Measurements from ENCODE around the gene IL21R.

The IL21R gene

GRCh38 chr16:27361987-27362386, 40.0 kb upstream of the IL21R start:
- H4K20me1 ChIP-seq (ENCODE audit: control insufficient read depth, insufficient read depth, low read depth, low read length) = peaks cover 6% of the 10 kb centered on the region; the same call in 1 of the 2 replicates
- no peaks in the 10 kb centered on the region for H3K9me3 ChIP-seq (ENCODE audit: control insufficient read depth, insufficient read depth, low read length)
- no peak overlapping the region for H3K27ac ChIP-seq (ENCODE audit: low read depth, low read length)
- H3K9me2 ChIP-seq (replicated peaks; ENCODE audit: control insufficient read depth, low read length) = no peaks in the 10 kb centered on the region
- H3K27me3 ChIP-seq (ENCODE audit: control insufficient read depth, low read length) = peaks cover 3% of the 10 kb centered on the region; the same call in 1 of the 2 replicates
- H3K36me3 ChIP-seq (ENCODE audit: control insufficient read depth, low read length) = peaks cover 70% of the 10 kb centered on the region
- no peak overlapping the region for H3K4me3 ChIP-seq (ENCODE audit: low read length)
- H3F3A ChIP-seq (ENCODE audit: control insufficient read depth, insufficient read depth) = peaks cover 28% of the 10 kb centered on the region
- no peaks in the 10 kb centered on the region for H3K79me2 ChIP-seq (ENCODE audit: control insufficient read depth, low read length)
- no peak overlapping the region for H3K4me2 ChIP-seq (ENCODE audit: low read length)
- no peak for TF ChIP-seq CTCF (IDR thresholded peaks at IDR 0.05; ENCODE audit: low read depth, low read length, poor library complexity, severe bottlenecking)
- no peak for TF ChIP-seq EZH2phosphoT487 (IDR thresholded peaks at IDR 0.05; ENCODE audit: borderline replicate concordance, low read length)
- H3K4me1 ChIP-seq (ENCODE audit: control insufficient read depth, low read length) = peaks cover 14% of the 10 kb centered on the region

- peaks cover 66% of the 10 kb centered on the region for H3K36me3 ChIP-seq (ENCODE audit: control insufficient read depth, low read length)
- H3K79me2 ChIP-seq (ENCODE audit: control insufficient read depth, low read length) = no peaks in the 10 kb centered on the region
- no peak overlapping the region for H3K4me2 ChIP-seq (ENCODE audit: low read length)
- no peak overlapping the region for H3K27ac ChIP-seq (ENCODE audit: low read depth, low read length)
- H3K9me3 ChIP-seq (ENCODE audit: control insufficient read depth, insufficient read depth, low read length) = no peaks in the 10 kb centered on the region
- H4K20me1 ChIP-seq (ENCODE audit: control insufficient read depth, insufficient read depth, low read depth, low read length) = peaks cover 6% of the 10 kb centered on the region; the same call in 1 of the 2 replicates
- TF ChIP-seq CTCF (IDR thresholded peaks at IDR 0.05; ENCODE audit: low read depth, low read length, poor library complexity, severe bottlenecking) = no peak
- no peak for TF ChIP-seq EZH2phosphoT487 (IDR thresholded peaks at IDR 0.05; ENCODE audit: borderline replicate concordance, low read length)
- H3K4me1 ChIP-seq (ENCODE audit: control insufficient read depth, low read length) = peaks cover 21% of the 10 kb centered on the region
- no peaks in the 10 kb centered on the region for H3K9me2 ChIP-seq (replicated peaks; ENCODE audit: control insufficient read depth, low read length)
- no peak overlapping the region for H3K4me3 ChIP-seq (ENCODE audit: low read length)
- peaks cover 3% of the 10 kb centered on the region; the same call in 1 of the 2 replicates for H3K27me3 ChIP-seq (ENCODE audit: control insufficient read depth, low read length)
- H3F3A ChIP-seq (ENCODE audit: control insufficient read depth, insufficient read depth) = peaks cover 34% of the 10 kb centered on the region
These were observed 39.3 kb upstream of the IL21R start for GRCh38 chr16:27362570-27363245.

- Histone ChIP-seq H3F3A (ENCODE audit: control insufficient read depth, insufficient read depth) (peaks cover 35% of the 10 kb centered on the region), H3K4me3 (ENCODE audit: low read length) (no peak overlapping the region), H4K20me1 (ENCODE audit: control insufficient read depth, insufficient read depth, low read depth, low read length) (peaks cover 6% of the 10 kb centered on the region; the same call in 1 of the 2 replicates), H3K79me2 (ENCODE audit: control insufficient read depth, low read length) (no peaks in the 10 kb centered on the region), H3K27me3 (ENCODE audit: control insufficient read depth, low read length) (peaks cover 3% of the 10 kb centered on the region; the same call in 1 of the 2 replicates), H3K36me3 (ENCODE audit: control insufficient read depth, low read length) (peaks cover 61% of the 10 kb centered on the region), H3K4me2 (ENCODE audit: low read length) (no peak overlapping the region), H3K27ac (ENCODE audit: low read depth, low read length) (no peak overlapping the region), H3K4me1 (ENCODE audit: control insufficient read depth, low read length) (peaks cover 26% of the 10 kb centered on the region), H3K9me2 (replicated peaks; ENCODE audit: control insufficient read depth, low read length) (no peaks in the 10 kb centered on the region), H3K9me3 (ENCODE audit: control insufficient read depth, insufficient read depth, low read length) (no peaks in the 10 kb centered on the region)
- TF ChIP-seq CTCF (IDR thresholded peaks at IDR 0.05; ENCODE audit: low read depth, low read length, poor library complexity, severe bottlenecking) = no peak
These were observed 38.7 kb upstream of the IL21R start for GRCh38 chr16:27363246-27363632.
